T-helper 2 cell (primary cell): Measurements from ENCODE around the gene OTOA.
"Not testable (repeated sequence)": the region's sequence is repeated elsewhere in the genome, so short reads cannot be mapped to it uniquely, and the experiment has no call there.

ENCODE experiments used
- DNase-seq, 5 experiments: peaks; one replicate each; pipeline versions ENCODE4 v3.0.0 to v3.0.0-alpha.2; 2012 to 2022

The OTOA gene

GRCh38 chr16:21641916-21642315 is 21.9 kb upstream of the OTOA start:
- no peak for DNase-seq

- DNase-seq, result no peak
These were observed 20.9 kb upstream of the OTOA start for GRCh38 chr16:21642861-21643260.

- no peak for DNase-seq
These were observed 20.0 kb upstream of the OTOA start for GRCh38 chr16:21643785-21644184.

- no peak for DNase-seq
These were observed 19.1 kb upstream of the OTOA start for GRCh38 chr16:21644674-21645073.

GRCh38 chr16:21645261-21645721 is 18.5 kb upstream of the OTOA start:
- peak in 2 of 5 experiments; percentile 72 to 88 for DNase-seq

GRCh38 chr16:21646091-21646490 is 17.7 kb upstream of the OTOA start:
- DNase-seq, result no peak

GRCh38 chr16:21646721-21647561 is 16.8 kb upstream of the OTOA start:
- peak in 4 of 5 experiments; percentile 54 to 98 (median 66) for DNase-seq

- DNase-seq, result no peak
These were observed 16.1 kb upstream of the OTOA start for GRCh38 chr16:21647562-21648164.

GRCh38 chr16:21649826-21650406 is 13.9 kb upstream of the OTOA start:
- not testable (repeated sequence) for DNase-seq

GRCh38 chr16:21650521-21650920 is 13.2 kb upstream of the OTOA start:
- DNase-seq, result no peak

- no peak for DNase-seq
These were observed 12.3 kb upstream of the OTOA start for GRCh38 chr16:21651515-21651914.

- no peak for DNase-seq
These were observed 11.3 kb upstream of the OTOA start, which contains the start of gene IGSF6 for GRCh38 chr16:21652453-21652852. TSS of gene IGSF6 (minus strand) at chr16:21652608. CDS start at chr16:21652598, 10 bp downstream.

GRCh38 chr16:21653571-21653970 is 10.2 kb upstream of the OTOA start:
- no peak for DNase-seq

- DNase-seq, result no peak
These were observed 9.3 kb upstream of the OTOA start for GRCh38 chr16:21654466-21654865.

- no peak for DNase-seq
These were observed 8.9 kb upstream of the OTOA start for GRCh38 chr16:21654881-21655280.

GRCh38 chr16:21656795-21657768 is 6.7 kb upstream of the OTOA start:
- peak in 3 of 5 experiments; percentile 16 to 68 (median 40) for DNase-seq

GRCh38 chr16:21659124-21659523 is 4.6 kb upstream of the OTOA start:
- no peak for DNase-seq

GRCh38 chr16:21664801-21665492 is 1.2 kb downstream of the OTOA start:
- DNase-seq, result no peak

GRCh38 chr16:21666772-21667171 is 3.0 kb downstream of the OTOA start:
- DNase-seq, result no peak

GRCh38 chr16:21667575-21667974 is 3.8 kb downstream of the OTOA start:
- no peak for DNase-seq

- DNase-seq, result no peak
These were observed 9.7 kb downstream of the OTOA start for GRCh38 chr16:21673469-21673868.

- DNase-seq, result not testable (repeated sequence)
These were observed 10.7 kb downstream of the OTOA start for GRCh38 chr16:21674456-21674855.
